H9 (cell line): Measurements from ENCODE around the gene CCDC185. TPM values are rescaled to one million over a fixed set of nuclear protein-coding genes. Genes with fewer than 3 reads are reported as not detected.

ENCODE experiments used
- DNase-seq: peaks from one replicate; pipeline ENCODE4 v3.0.0-alpha.2; 2017
- H2AFZ ChIP-seq: one replicate; pipeline ENCODE4 v1.6.1; 2013; ENCODE audit warnings: mild to moderate bottlenecking, low read length, control low read depth, moderate library complexity
- H2AK5ac ChIP-seq: 2 replicates; pipeline ENCODE4 v1.6.1; 2013; ENCODE audit warnings: low read length, control low read depth, mixed read lengths; ENCODE audit not compliant: insufficient read length
- H2BK120ac ChIP-seq: one replicate; pipeline ENCODE4 v1.6.1; 2013; ENCODE audit warnings: low read depth, mild to moderate bottlenecking, low read length, control low read depth, inconsistent platforms; ENCODE audit not compliant: poor library complexity, severe bottlenecking
- H2BK12ac ChIP-seq: 2 replicates; pipeline ENCODE4 v1.6.1; 2013; ENCODE audit warnings: low read length, control low read depth, mixed read lengths, low read depth; ENCODE audit not compliant: insufficient read length
- H2BK15ac ChIP-seq: 2 replicates; pipeline ENCODE4 v1.6.1; 2013; ENCODE audit warnings: low read depth, low read length, control low read depth
- H2BK20ac ChIP-seq: one replicate; pipeline ENCODE4 v1.6.1; 2013; ENCODE audit warnings: low read depth, mild to moderate bottlenecking, low read length, control low read depth, inconsistent platforms; ENCODE audit not compliant: poor library complexity, severe bottlenecking
- H2BK5ac ChIP-seq: 2 replicates; pipeline ENCODE4 v1.6.1; 2013; ENCODE audit warnings: low read length, control low read depth, mixed read lengths; ENCODE audit not compliant: insufficient read length
- H3K14ac ChIP-seq: 2 replicates; pipeline ENCODE4 v1.6.1; 2013; ENCODE audit warnings: low read length, control low read depth; ENCODE audit not compliant: insufficient read depth
- H3K18ac ChIP-seq: 2 replicates; pipeline ENCODE4 v1.6.1; 2013; ENCODE audit warnings: low read depth, mild to moderate bottlenecking, mixed read lengths, low read length, control low read depth; ENCODE audit not compliant: insufficient read length
- H3K23ac ChIP-seq: 2 replicates; pipeline ENCODE4 v1.6.1; 2013; ENCODE audit warnings: low read length, control low read depth, mixed read lengths, low read depth; ENCODE audit not compliant: insufficient read length
- H3K23me2 ChIP-seq: 2 replicates; pipeline ENCODE4 v1.6.1; 2013; ENCODE audit warnings: low read depth, mild to moderate bottlenecking, mixed read lengths, low read length, control low read depth; ENCODE audit not compliant: insufficient read length, poor library complexity, severe bottlenecking
- H3K27ac ChIP-seq: 2 replicates; pipeline ENCODE4 v1.5.1; 2013; ENCODE audit warnings: low read length, control low read depth, mixed read lengths, low read depth; ENCODE audit not compliant: insufficient read length
- H3K27me3 ChIP-seq: 2 replicates; pipeline ENCODE4 v1.6.1; 2013; ENCODE audit warnings: low read length, control low read depth, inconsistent platforms; ENCODE audit not compliant: insufficient read depth
- H3K4ac ChIP-seq: 2 replicates; pipeline ENCODE4 v1.6.1; 2013; ENCODE audit warnings: low read depth, mild to moderate bottlenecking, control low read depth, inconsistent platforms, low read length, moderate library complexity
- H3K4me1 ChIP-seq: 2 replicates; pipeline ENCODE4 v1.6.1; 2013; ENCODE audit warnings: low read length, control low read depth, inconsistent platforms; ENCODE audit not compliant: insufficient read depth
- H3K4me2 ChIP-seq: 2 replicates; pipeline ENCODE4 v1.6.1; 2013; ENCODE audit warnings: low read length, control low read depth, mixed read lengths; ENCODE audit not compliant: insufficient read length, insufficient read depth
- H3K56ac ChIP-seq: 2 replicates; pipeline ENCODE4 v1.6.1; 2013; ENCODE audit warnings: low read depth, mild to moderate bottlenecking, mixed read lengths, low read length, control low read depth; ENCODE audit not compliant: insufficient read length
- H3K79me1 ChIP-seq: 2 replicates; pipeline ENCODE4 v1.6.1; 2013; ENCODE audit warnings: low read depth, mild to moderate bottlenecking, moderate library complexity, low read length, control low read depth, inconsistent platforms; ENCODE audit not compliant: insufficient read depth, poor library complexity, severe bottlenecking
- H3K79me2 ChIP-seq: 2 replicates; pipeline ENCODE4 v1.6.1; 2013; ENCODE audit warnings: low read length, control low read depth, inconsistent platforms; ENCODE audit not compliant: insufficient read depth
- H3K9ac ChIP-seq: 2 replicates; pipeline ENCODE4 v1.6.1; 2013; ENCODE audit warnings: low read length, control low read depth, mixed read lengths; ENCODE audit not compliant: insufficient read length; ENCODE audit errors: extremely low read depth
- H3K9me3 ChIP-seq: one replicate; pipeline ENCODE4 v1.6.1; 2013; ENCODE audit warnings: low read depth, low read length, inconsistent platforms; ENCODE audit not compliant: control insufficient read depth
- H3T11ph ChIP-seq: one replicate; pipeline ENCODE4 v1.6.1; 2013; ENCODE audit warnings: mild to moderate bottlenecking, low read length, control low read depth, inconsistent platforms
- H4K20me1 ChIP-seq: one replicate; pipeline ENCODE4 v1.6.1; 2013; ENCODE audit not compliant: control insufficient read depth, insufficient read length, insufficient read depth
- H4K5ac ChIP-seq: 2 replicates; pipeline ENCODE4 v1.6.1; 2013; ENCODE audit warnings: low read depth, mild to moderate bottlenecking, mixed read lengths, low read length, control low read depth; ENCODE audit not compliant: insufficient read length
- H4K8ac ChIP-seq: replicated peaks from 2 replicates; pipeline ENCODE4 v1.6.1; 2013; ENCODE audit warnings: low read length, control low read depth, mixed read lengths, low read depth; ENCODE audit not compliant: insufficient read length
- H4K91ac ChIP-seq: 2 replicates; pipeline ENCODE4 v1.6.1; 2013; ENCODE audit warnings: low read depth, mild to moderate bottlenecking, moderate library complexity, mixed read lengths, low read length, control low read depth; ENCODE audit not compliant: insufficient read length
- H3K27ac Mint-ChIP-seq, 3 experiments: 2 replicates in 2 of 3; 3 replicates in 1 of 3; pipeline ENCODE4 v1.8.0; 2020 to 2021; ENCODE audit warnings: mixed read lengths in 3 of 3, mild to moderate bottlenecking in 1 of 3, moderate library complexity in 1 of 3
- H3K27me3 Mint-ChIP-seq: 2 replicates; pipeline ENCODE4 v1.8.0; 2021; ENCODE audit warnings: low read depth, mild to moderate bottlenecking, moderate library complexity, mixed read lengths
- H3K36me3 Mint-ChIP-seq, 3 experiments: 2 replicates in 2 of 3; 3 replicates in 1 of 3; pipeline ENCODE4 v1.8.0; 2020 to 2021; ENCODE audit warnings: low read depth in 3 of 3, mixed read lengths in 3 of 3; ENCODE audit not compliant: insufficient read depth in 1 of 3
- H3K4me1 Mint-ChIP-seq, 2 experiments: 2 replicates each; pipeline ENCODE4 v1.8.0; 2020; ENCODE audit warnings: mixed read lengths in 2 of 2
- H3K4me3 Mint-ChIP-seq, 2 experiments: 2 replicates in 1 of 2; 3 replicates in 1 of 2; pipeline ENCODE4 v1.8.0; 2020 to 2021; ENCODE audit warnings: mild to moderate bottlenecking in 2 of 2, mixed read lengths in 2 of 2, moderate library complexity in 1 of 2
- H3K9me3 Mint-ChIP-seq, 2 experiments: 2 replicates in 1 of 2; 3 replicates in 1 of 2; pipeline ENCODE4 v1.8.0; 2020; ENCODE audit warnings: mild to moderate bottlenecking in 2 of 2, mixed read lengths in 2 of 2, moderate library complexity in 1 of 2
- WGBS: extraction: QIAGEN DNeasy Blood & Tissue Kit; methylation state at CpG from one replicate; pipeline ENCODE4 v1.1.7; 2013; ENCODE audit warnings: missing lambda C conversion rate, low lambda C conversion rate, mixed read lengths; ENCODE audit not compliant: insufficient read length; ENCODE audit errors: extremely low coverage; 5-methylcytosine and 5-hydroxymethylcytosine counted together
- total RNA-seq: library from RNA; stranded (reverse); gene quantifications from 2 replicates; pipeline ENCODE4 v1.2.1, GENCODE V29; 2021
- TF ChIP-seq, protein P1 (sequence below): fragments of 200-600 bp; sonication (generic); conservative IDR thresholded peaks from 3 replicates; pipeline ENCODE4 v1.8.0; 2021; ENCODE audit warnings: antibody characterized with exemption, mild to moderate bottlenecking

The CCDC185 gene
- total RNA-seq, 1 experiment from 2014 or later: not detected

GRCh38 chr1:223364685-223365382 is 28.4 kb upstream of the CCDC185 start:
- peaks cover 2% of the 10 kb centered on the region; the same call in 1 of the 2 replicates for H3K4me1 ChIP-seq
- TF ChIP-seq, protein P1, sequence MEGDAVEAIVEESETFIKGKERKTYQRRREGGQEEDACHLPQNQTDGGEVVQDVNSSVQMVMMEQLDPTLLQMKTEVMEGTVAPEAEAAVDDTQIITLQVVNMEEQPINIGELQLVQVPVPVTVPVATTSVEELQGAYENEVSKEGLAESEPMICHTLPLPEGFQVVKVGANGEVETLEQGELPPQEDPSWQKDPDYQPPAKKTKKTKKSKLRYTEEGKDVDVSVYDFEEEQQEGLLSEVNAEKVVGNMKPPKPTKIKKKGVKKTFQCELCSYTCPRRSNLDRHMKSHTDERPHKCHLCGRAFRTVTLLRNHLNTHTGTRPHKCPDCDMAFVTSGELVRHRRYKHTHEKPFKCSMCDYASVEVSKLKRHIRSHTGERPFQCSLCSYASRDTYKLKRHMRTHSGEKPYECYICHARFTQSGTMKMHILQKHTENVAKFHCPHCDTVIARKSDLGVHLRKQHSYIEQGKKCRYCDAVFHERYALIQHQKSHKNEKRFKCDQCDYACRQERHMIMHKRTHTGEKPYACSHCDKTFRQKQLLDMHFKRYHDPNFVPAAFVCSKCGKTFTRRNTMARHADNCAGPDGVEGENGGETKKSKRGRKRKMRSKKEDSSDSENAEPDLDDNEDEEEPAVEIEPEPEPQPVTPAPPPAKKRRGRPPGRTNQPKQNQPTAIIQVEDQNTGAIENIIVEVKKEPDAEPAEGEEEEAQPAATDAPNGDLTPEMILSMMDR: no peak
- DNase-seq: peak; percentile 62
- no peak overlapping the region for H4K8ac ChIP-seq
- no peak overlapping the region for H3K23ac ChIP-seq
- H2AK5ac ChIP-seq: no peak overlapping the region
- H2BK15ac ChIP-seq: no peak overlapping the region
- no peak overlapping the region for H3K18ac ChIP-seq
- no peaks in the 10 kb centered on the region for H4K20me1 ChIP-seq
- no peak overlapping the region for H3K56ac ChIP-seq
- H3T11ph ChIP-seq: no peak overlapping the region
- no peaks in the 10 kb centered on the region for H3K9me3 ChIP-seq
- peaks cover 11% of the 10 kb centered on the region; the same call in 1 of the 2 replicates for H3K27me3 ChIP-seq
- no CpG with 5 or more reads among the region's 55 CpGs for WGBS
- peaks cover 19% of the 10 kb centered on the region for H3K23me2 ChIP-seq
- H2BK120ac ChIP-seq: no peak overlapping the region
- H4K91ac ChIP-seq: no peak overlapping the region
- H3K27ac ChIP-seq: no peak overlapping the region
- no peak overlapping the region for H3K9ac ChIP-seq
- no peak overlapping the region for H4K5ac ChIP-seq
- peak overlapping the region; percentile 76 to 89 for H3K4me3 Mint-ChIP-seq
- no peaks in the 10 kb centered on the region for H3K79me1 ChIP-seq
- no peak overlapping the region for H3K4ac ChIP-seq
- no peak overlapping the region for H2BK12ac ChIP-seq
- peak overlapping the region; percentile 59 for H3K4me2 ChIP-seq
- H2AFZ ChIP-seq: no peak overlapping the region
- no peaks in the 10 kb centered on the region for H3K36me3 Mint-ChIP-seq
- no peak overlapping the region for H2BK5ac ChIP-seq
- H3K9me3 Mint-ChIP-seq: peaks cover 0 to 2% of the 10 kb centered on the region in 2 experiments; a peak in 2 of 5 replicates
- peaks cover 13 to 22% of the 10 kb centered on the region in 2 experiments for H3K4me1 Mint-ChIP-seq
- no peak overlapping the region for H3K14ac ChIP-seq
- H3K79me2 ChIP-seq: no peaks in the 10 kb centered on the region
- no peak overlapping the region for H3K27ac Mint-ChIP-seq
- no peak overlapping the region for H2BK20ac ChIP-seq
- peaks cover 79% of the 10 kb centered on the region for H3K27me3 Mint-ChIP-seq
